GM19025 (cell line): ENCODE data around the gene PARN.
"Not testable (repeated sequence)": the region's sequence is repeated elsewhere in the genome, so short reads cannot be mapped to it uniquely, and the experiment has no call there.

Experiments
- ATAC-seq: cut with Tn5 transposase; IDR thresholded peaks from one replicate; pipeline ENCODE4 v1.9.1; 2021; ENCODE audit warnings: mild to moderate bottlenecking, low read depth, moderate library complexity; ENCODE audit not compliant: unreplicated experiment

Gene PARN

DNA sequence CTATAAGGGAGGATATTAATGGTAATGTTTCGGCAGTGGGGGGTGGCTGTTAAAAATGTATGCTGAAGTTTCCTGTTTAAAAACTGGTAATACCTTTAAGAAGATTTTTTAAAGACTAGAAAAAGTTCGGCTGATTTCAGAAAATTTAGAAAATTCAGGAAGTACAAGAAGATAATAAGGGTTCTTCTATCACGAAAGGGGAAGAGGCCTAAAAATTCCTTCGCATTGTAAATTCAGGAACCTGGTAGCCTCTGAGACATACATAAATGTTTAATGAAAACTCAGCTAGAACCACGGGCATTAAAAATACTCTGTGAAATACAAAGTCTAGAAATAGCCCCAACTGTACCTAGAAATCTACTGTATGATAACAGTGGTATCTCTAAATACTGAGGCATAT lies 181.2 kb downstream of the PARN start:
- no peak for ATAC-seq

DNA sequence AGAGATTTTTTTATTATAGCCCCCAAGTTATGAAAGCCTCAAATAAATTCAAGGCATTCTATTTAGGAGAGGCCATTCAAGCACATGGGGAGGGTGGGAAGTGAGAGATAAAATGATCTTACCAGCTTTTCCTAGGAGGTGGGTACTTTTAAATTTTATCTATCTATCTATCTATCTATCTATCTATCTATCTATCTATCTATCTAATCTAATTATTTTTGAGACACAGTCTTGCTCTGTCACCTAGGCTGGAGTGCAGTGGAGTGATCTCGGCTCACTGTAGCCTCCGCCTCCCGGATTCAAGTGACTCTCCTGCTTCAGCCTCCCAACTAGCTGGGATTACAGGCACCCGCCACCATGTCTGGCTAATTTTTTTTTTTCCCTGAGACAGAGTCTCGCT lies 182.3 kb downstream of the PARN start:
- ATAC-seq = no peak

DNA sequence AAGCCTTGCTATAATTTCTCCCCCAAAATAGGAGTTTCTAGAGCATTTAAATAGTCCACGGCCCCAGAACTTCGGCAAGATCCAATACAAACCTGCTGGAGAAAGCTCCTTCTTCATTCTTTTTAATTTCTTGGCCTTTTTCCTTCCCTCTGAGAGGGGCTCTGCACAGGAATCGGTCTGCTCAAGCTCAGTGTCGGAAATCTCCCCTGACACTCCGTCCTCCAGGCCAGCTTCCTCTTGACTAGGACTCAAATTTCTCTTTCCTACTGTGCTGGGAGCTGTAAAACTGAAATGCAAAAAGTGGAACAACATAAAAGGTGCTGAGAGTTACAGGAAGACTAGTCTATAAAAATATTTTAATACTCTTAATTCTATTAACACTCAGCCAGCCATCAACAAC lies 183.3 kb downstream of the PARN start:
- ATAC-seq = no peak

DNA sequence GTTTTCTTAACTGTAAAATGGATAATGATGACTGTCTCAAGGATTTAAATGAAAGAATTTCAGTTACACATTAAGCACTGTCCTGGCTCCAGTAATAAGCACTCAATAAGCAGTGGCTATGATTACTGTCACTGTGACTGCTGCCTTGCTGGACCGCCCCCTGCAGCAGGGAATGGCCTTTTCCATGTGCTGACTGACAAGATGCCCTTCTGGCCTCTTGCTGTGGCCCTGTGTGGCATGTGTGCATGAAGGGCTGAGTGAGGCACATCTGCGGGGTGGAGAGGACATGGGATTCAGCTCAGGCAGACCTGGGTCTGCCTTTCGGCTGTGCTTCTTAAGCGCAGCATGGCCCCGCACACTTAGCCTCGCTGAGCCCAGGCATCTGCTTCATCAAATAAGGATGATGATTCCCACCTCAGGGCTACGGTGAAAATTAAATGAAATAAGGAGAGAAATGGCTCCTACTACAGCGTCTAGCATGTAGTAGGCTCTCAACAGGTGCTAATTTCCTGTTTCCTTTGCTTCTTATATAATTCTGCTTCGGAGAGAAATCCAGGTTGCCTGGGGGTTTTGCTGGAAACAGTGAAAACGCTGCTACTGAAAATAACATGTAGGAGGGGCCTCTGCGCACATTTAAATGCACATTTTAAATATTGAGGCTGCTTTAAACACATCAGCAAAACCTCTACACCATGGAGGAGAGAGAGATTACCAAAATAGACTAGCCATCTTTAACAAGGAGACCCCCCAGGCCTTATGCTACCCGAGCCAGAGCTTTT lies 183.9 kb downstream of the PARN start:
- no peak for ATAC-seq

DNA sequence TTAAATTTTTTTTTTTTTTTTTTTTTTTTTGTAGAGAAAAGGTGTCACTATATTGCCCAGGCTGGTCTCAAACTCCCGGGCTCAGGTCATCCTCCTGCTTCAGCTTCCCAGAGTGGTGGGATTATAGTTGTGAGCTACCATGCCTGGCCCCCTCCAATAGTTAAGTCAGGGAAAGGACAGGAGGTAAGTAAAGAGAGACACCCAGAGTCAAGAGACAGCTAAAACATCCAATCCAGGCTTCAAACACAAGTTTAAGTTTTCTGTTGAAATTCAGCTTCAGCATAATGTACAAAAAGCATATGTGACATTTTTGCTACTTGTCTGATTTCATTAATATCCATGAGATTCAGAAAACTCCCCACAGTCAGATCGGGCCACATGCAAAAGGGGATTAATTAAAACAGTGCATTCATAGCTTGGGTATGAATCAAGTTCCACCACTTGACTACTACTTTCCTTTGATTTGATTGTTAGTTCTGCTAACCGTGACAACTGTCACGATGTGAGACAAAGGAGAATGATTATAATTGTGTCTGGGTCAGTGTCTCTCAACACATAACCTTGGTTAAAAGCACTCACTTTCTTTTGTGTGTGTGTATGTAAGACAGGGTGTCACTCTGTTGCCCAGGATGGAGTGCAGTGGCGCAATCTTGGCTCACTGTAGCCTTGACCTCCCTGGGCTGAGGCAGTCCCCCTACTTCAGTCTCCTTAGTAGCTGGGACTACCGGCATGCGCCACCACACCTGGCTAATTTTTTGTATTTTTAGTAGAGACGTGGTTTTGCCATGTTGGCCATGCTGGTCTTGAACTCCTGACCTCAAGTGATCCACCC lies 184.9 kb downstream of the PARN start:
- no peak for ATAC-seq

DNA sequence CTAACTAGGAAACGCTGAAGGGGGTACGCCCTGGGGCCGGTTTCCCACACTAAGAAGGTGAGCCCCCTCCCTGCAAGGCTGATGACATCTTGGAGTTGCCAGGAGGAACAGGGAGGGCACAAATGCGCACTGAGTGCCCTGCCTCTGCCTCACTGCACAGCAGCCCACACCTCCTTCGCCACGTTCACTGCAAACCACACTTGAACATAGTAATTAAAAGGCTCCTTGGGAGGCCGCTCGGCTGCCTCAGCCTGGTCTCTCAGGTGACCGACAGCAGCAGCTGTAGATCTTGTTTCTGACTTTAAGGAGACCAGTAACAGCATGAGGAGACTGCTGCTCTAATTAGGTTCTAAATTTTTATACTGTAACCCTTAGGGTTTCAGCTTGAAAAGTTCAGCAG lies 188.5 kb downstream of the PARN start:
- not testable (repeated sequence) for ATAC-seq

DNA sequence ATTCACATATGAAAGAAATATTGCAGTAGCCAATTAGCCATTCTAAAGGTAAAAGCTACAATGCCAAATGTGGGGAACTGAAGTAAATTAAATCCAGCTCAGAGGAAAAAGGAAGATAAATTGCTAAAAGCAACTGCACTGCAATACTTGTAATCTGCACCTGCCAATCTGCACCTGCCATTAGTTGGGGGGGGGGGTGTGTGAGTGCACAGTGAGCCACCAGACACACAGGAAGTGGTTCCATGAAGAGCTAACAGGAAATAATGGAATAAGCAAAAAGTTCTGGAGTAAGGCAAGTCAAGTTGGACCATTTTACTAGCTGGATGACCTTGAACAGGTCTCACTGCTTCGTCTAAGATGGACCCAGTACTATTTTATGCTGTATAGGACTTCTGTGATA lies 191.8 kb downstream of the PARN start:
- ATAC-seq = no peak

DNA sequence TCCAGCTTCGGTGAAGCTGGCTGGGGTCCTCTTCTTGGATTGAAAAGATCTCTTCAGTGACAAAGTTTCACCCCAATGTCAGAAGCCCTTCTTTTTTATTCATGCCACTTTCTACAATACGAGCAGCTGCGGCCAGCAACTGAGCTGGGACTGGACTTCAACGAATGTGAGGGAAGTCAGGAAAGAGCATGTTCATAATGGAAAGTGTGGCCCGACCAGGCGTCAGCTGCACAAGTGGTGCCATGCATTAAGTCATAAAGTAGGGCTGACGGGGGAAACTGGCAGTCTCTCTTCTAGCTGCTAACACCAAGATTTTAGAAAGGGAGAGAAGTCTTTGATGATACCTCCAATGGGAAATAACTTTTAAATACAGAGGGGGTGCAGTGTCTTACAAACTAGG lies 192.6 kb downstream of the PARN start:
- ATAC-seq = no peak

DNA sequence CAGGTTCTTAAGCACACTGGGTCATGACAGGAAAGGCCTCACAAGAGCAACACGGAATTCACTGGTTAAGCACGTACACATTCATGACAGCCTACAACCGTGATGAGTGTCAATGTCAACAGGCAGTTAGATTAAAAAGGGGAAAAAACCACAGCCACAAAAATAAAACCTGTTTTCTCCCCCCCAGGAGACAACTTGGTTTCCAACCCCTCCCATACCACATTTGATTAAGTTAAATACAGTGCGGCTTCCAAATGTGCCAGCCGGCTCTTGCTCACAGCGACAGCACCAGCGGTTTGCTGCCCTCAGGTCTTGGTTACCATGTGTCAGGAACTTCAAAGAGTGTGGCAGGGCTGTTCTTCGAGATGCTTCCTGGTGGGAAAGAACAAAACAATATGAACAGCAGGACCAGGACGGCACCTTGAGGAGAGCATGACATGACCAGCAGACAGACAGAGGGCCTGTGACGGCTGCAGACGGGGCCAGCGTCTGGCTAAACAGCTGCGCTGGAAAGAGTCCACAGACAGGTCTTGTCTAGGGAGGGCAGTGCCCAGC lies 193.6 kb downstream of the PARN start:
- no peak for ATAC-seq

DNA sequence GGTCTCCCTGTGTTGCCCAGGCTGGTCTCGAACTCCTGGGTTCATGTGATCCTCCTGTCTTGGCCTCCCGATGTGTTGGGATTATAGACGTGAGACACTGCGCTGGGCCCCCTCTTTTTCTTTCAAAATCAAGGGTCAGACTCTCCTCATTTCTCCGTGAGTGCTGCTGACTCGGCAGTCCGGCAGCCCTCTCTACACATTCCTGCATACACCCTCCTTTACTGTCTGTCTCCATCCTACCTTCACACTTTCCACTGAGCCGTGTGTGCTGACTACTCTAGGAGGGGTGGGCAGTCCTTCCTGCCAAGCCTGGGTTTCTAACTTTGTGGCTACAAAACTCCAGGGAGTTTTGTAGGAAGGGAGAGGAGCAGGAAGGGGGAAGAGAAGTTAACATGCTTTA lies 195.2 kb downstream of the PARN start:
- no peak for ATAC-seq

DNA sequence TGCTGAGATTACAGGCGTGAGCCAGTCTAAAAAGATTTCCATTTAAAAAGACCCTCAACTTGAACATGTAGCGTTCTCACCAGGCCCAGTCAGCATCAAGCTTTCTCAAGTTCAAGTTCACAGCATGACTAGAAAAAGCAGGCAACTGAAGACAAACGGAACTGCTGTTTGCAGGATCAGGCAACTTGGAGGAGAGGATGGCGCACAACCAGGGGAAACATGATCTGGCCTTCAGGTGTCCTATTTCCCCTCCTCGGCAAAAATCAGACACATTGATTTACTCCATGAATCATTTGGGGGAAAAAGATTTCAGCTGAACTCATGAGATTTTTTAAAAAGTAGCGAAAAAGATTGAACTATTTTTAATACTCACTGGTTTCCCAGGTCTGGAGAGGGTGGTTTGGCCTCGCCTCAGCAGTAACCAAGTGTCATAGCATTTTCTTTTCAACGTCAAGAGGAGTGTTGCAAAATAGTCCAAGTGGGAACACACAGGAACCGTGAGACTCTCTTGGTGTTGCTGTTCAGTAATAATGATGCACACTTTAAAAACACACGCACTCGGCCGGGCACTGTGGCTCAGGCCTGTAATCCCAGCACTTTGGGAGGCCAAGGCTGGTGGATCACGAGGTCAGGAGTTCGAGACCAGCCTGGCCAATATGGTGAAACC lies 201.0 kb downstream of the PARN start:
- not testable (repeated sequence) for ATAC-seq

DNA sequence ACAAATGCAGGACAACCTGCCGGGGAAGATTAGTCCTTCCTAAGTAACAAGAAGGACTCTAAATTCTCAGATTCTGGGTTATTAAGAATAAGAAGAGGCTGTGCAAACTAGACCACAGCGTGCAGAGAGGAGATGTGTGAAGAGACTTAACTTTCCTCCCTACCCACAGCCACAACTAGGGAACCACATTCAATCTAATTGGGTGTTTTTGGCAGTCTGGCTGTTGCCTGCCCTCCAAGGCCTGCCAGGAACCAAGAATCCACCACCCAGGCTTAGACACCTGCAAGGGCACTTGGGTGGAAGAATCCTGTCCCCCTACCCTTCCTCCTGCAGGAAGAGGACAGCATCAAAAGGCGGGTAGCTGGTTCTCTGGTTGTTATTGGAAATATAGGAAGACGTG lies 202.0 kb downstream of the PARN start:
- no peak for ATAC-seq

DNA sequence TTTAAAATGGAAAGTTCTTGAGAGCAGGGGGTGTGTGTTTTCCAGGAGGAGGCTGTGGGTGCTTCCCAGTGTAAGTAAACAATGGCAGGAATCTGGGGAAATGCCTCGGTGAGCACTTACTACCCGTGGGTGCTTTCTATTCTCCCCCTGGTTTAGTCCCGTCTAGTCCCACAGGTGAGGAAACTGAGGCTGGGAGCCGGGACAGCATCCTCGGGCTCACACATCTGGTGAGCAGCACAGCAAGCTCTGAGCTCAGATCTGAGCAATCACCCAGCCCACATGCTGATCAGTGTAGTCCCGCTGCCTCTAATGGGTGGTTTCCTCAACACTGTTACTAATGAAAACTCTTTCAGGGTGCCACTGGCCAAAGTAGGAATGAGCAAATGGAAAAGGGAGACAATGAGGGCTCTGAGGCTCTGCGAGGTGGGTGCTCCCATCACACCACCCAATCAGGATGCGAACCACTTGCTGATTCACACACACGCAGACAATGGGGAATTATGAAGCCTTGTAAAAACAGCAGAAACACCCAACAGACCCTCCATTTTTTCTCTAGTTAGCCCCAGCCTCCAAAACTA lies 202.6 kb downstream of the PARN start:
- no peak for ATAC-seq

DNA sequence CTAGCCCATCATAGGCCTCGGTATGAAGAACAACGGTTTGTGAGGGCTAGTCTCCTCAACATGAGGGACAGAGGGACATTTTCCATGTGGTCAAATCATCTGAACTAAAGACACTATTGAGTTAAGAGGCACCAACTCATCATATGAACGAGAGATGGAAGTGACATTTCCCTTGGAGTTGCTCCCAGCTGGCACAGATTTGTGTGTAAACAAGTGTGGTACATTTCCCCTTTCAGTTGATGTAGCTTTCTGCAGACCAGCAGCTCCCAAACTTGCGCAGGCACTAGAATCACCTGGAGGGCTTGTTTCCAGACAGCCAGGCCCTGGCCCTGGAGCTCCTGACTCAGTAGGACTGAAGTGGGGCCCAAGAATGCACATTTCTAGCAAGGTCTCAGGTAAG lies 205.5 kb downstream of the PARN start:
- no peak for ATAC-seq

DNA sequence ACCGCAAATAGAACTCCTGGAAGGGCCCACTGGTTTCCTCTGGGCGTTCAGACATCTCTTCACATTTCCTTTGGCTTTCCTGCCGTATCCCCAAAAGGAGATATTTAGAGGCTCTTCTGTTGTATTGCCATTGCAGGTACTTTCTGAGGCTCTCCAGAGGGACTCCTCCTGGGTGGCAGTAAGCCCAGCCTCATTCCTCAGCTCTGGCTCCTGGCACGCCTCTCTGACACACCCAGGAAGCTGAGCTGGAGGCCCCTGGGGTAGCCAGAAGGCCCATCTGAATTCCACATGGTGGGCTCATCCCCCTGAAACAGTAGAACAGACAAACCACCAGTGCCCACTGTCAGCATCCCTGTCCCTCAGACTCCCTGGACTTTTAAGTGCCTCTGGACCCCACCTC lies 206.7 kb downstream of the PARN start:
- no peak for ATAC-seq

DNA sequence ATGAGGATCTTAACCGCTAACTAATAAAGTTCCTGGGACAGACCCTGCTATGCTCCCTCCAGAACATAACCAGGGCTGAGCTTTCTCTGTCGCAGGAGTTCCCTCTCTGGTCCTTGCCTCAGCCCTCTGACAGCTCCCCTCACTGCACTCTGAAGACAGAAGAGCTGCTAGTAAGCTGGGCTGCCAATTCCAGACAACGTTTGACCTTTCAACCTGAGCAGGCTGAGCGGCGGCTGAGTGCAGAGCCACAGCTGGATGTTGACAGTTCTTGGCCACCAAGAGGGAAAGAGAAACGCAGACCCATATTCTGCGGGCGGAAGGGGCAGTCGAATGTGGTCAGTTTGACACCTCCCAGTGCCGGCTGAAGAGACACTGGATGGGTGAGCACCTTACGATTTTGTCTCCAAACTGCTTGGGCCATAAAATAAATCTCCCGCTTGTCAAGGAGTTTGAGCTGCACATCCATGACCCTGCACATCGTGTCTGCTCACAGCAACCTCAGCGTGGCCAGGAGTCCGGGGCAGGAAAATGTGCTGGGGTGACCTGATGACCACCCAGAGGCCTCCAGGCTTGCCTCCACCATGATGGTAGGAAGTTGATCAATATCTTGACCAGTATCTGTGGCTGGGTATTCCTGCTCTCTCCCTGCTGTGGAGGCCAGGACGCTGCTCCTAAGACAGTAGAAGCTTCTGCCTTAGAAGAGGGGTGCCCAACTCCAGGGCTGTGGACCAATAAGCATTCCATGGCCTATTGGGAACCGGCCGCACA lies 209.2 kb downstream of the PARN start:
- ATAC-seq = no peak

DNA sequence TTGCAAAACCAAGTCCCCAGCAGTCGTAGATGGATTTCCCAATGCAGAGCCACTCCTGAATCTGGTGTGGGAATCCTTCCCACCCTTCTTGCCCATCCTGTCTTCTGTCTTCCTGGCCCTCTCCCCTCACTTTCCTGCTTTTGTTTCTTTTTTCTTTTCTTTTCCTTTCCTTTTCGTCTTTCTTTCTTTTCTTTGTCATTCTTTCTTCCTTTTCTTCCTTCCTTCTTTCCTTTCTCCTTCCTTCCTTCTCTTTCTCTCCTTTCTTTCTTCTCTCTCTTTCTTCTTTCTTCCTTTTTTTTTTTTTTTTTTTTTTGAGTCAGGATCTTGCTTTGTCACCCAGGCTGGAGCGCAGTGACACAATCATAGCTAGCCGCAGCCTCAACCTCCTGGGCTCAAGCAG lies 209.8 kb downstream of the PARN start:
- ATAC-seq = not testable (repeated sequence)

DNA sequence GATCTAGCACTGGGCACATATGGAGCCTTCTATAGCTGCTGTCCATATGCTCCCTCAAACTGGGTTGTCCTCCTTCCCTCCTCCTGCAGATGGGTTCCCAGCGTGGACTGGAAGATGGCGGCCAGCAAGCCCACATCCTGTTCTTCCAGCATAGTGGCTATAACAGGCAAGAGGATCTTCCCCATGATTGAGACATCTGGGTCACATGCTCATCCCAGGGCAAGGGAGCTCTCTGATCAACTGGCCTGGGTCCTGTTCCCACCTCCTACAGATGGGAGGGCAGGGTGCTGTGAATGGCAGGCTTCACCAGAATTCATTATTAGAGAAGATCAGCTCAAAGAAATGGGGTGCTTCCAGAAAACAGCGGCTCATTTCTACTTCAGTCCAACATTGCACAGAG lies 210.2 kb downstream of the PARN start:
- ATAC-seq = no peak

DNA sequence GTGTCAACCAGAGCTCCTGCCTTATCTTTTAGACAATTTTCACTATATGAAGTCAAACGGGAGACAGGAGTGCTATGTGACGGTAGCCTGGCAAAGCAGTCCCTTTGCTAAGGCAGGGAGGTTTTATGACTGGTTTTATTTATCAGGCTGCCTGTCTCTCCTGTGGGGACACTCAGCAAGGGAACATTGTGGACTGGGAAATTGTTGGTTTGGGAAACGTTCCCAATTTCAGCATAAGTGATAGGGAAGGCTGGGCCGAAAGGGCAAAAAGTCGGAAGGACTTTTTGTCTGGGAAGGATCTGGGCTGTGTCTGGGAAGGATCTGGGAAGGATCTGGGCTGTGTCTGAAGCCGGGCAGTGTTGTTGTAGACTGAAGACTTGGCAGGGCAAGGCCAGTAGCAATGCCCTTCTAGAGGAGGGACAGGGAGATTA lies 211.2 kb downstream of the PARN start:
- ATAC-seq = no peak

DNA sequence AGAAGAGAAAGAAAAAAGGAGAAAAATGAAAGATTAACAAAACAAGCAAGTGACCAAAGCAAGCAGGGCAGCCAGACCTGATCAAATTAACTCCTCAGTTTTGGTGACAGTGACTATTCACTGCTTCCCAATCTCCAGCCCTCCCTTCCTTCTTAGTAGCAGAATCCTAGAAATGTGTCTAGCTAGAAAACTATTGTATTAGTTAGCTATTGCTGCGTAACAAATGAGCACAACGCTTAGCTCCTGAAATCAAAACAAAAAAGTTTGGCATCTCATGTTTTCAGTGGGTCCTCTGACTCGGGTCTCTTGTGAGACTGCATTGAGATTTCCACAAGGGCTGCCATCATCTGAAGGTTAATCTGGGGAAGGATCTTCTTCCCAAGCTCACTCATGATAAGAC lies 213.9 kb downstream of the PARN start:
- ATAC-seq = no peak
